Karpas-422 (cell line): ENCODE data around the gene C1D. TPM values are rescaled to one million over a fixed set of nuclear protein-coding genes. Genes with fewer than 3 reads are reported as not detected.
"Not testable (repeated sequence)": the region's sequence is repeated elsewhere in the genome, so short reads cannot be mapped to it uniquely, and the experiment has no call there.

Experiments
- DNase-seq: peaks from one replicate; pipeline ENCODE4 v3.0.0-alpha.2; 2015
- H2AFZ ChIP-seq: fragments of 200-600 bp; sonication (generic); 2 replicates; pipeline ENCODE4 v1.6.1; 2014; ENCODE audit warnings: antibody characterized with exemption, low read length, mixed read lengths
- H3K27ac ChIP-seq: fragments of 200-600 bp; sonication (generic); 2 replicates; pipeline ENCODE4 v1.5.1; 2014; ENCODE audit warnings: mild to moderate bottlenecking, low read length, moderate library complexity
- H3K27me3 ChIP-seq: fragments of 200-600 bp; sonication (generic); 2 replicates; pipeline ENCODE4 v1.6.1; 2014; ENCODE audit warnings: low read length, mixed read lengths
- H3K36me3 ChIP-seq: fragments of 200-600 bp; sonication (generic); 2 replicates; pipeline ENCODE4 v1.6.1; 2014; ENCODE audit warnings: low read length, mixed read lengths; ENCODE audit not compliant: insufficient read depth
- H3K4me1 ChIP-seq: fragments of 200-600 bp; sonication (generic); 2 replicates; pipeline ENCODE4 v1.6.1; 2014; ENCODE audit warnings: mild to moderate bottlenecking, low read length, mixed read lengths
- H3K4me2 ChIP-seq: fragments of 200-600 bp; sonication (generic); 2 replicates; pipeline ENCODE4 v1.6.1; 2014; ENCODE audit warnings: low read length, low read depth, mild to moderate bottlenecking; ENCODE audit not compliant: poor library complexity, severe bottlenecking
- H3K4me3 ChIP-seq: fragments of 200-600 bp; sonication (generic); 2 replicates; pipeline ENCODE4 v1.5.1; 2014; ENCODE audit warnings: mild to moderate bottlenecking, antibody characterized with exemption, low read length, mixed read lengths
- H3K79me2 ChIP-seq: fragments of 200-600 bp; sonication (generic); 2 replicates; pipeline ENCODE4 v1.6.1; 2014; ENCODE audit warnings: mild to moderate bottlenecking, low read length, mixed read lengths
- H3K9ac ChIP-seq: fragments of 200-600 bp; sonication (generic); 2 replicates; pipeline ENCODE4 v1.6.0; 2014; ENCODE audit warnings: low read length
- H3K9me2 ChIP-seq: fragments of 200-600 bp; sonication (generic), shearing (Covaris generic); replicated peaks from 2 replicates; pipeline ENCODE4 v1.6.0; 2014; ENCODE audit warnings: mild to moderate bottlenecking, low read length, moderate library complexity; ENCODE audit not compliant: insufficient read depth
- H3K9me3 ChIP-seq: fragments of 300-700, 200-600 bp; sonication (generic); 2 replicates; pipeline ENCODE4 v1.6.1; 2014; ENCODE audit warnings: low read length, mixed read lengths
- H4K20me1 ChIP-seq: fragments of 200-600 bp; sonication (generic); 2 replicates; pipeline ENCODE4 v1.6.1; 2014; ENCODE audit warnings: mild to moderate bottlenecking, antibody characterized with exemption, low read length, low read depth; ENCODE audit not compliant: insufficient read depth
- total RNA-seq: library from RNA; depleted of rRNA; stranded (reverse); fragments of >200 nt; shearing (Covaris generic); gene quantifications from 2 replicates; pipeline ENCODE4 v1.2.3, GENCODE V29; 2014; ENCODE audit warnings: low replicate concordance; rRNA removed

The C1D gene
- total RNA-seq, 1 experiment from 2014 or later, result 86.7 TPM

DNA sequence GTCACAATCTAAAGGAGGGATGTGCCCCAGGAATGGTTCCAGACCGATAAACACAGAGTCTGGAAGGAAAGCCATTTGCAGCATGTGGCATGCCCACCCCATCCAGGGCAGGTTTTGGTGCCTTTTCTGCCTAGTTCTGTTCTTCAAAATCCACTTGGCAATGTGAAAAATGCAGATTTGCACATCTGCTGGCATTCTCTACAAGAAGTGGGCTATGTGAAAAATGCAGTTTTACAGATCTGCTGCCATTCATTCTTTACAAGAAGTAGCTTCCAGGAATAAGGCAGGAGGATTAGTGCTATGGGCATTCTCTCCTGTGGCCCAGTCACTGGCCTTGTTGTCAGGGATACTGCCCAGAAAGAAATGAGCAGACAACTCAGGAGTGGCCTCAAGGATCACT, 68.1 kb downstream of the C1D start:
- no peak for DNase-seq
- H3K36me3 ChIP-seq, result no peaks in the 10 kb centered on the region
- no peak overlapping the region for H3K4me3 ChIP-seq
- H3K27me3 ChIP-seq, result no peaks in the 10 kb centered on the region
- H3K4me1 ChIP-seq, result no peaks in the 10 kb centered on the region
- no peaks in the 10 kb centered on the region for H3K79me2 ChIP-seq
- no peak overlapping the region for H2AFZ ChIP-seq
- no peak overlapping the region for H3K9ac ChIP-seq
- no peaks in the 10 kb centered on the region for H4K20me1 ChIP-seq
- H3K27ac ChIP-seq, result no peak overlapping the region
- H3K9me3 ChIP-seq, result no peaks in the 10 kb centered on the region
- H3K4me2 ChIP-seq, result no peak overlapping the region
- no peaks in the 10 kb centered on the region for H3K9me2 ChIP-seq

DNA sequence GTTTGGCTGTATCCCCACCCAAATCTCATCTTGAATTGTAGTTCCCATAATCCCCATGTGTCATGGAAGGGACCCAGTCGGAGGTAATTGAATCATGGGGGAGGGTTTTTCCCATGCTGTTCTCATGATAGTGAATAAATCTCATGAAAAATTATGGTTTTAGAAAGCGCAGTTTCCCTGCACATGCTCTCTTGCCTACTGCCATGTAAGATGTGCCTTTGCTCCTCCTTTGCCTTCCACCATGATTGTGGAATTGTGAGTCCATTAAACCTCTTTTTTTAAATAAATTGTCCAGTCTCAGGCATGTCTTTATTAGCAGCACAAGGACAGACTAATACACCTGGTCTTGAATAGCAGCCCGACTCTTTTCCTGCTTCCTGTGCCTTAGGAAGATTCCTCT, 68.7 kb downstream of the C1D start:
- H3K27ac ChIP-seq, H3K4me3 ChIP-seq, H3K4me2 ChIP-seq, H3K79me2 ChIP-seq, H2AFZ ChIP-seq, H3K9ac ChIP-seq, H4K20me1 ChIP-seq, H3K9me2 ChIP-seq, H3K9me3 ChIP-seq, H3K4me1 ChIP-seq, DNase-seq, H3K36me3 ChIP-seq, H3K27me3 ChIP-seq: not testable (repeated sequence)

DNA sequence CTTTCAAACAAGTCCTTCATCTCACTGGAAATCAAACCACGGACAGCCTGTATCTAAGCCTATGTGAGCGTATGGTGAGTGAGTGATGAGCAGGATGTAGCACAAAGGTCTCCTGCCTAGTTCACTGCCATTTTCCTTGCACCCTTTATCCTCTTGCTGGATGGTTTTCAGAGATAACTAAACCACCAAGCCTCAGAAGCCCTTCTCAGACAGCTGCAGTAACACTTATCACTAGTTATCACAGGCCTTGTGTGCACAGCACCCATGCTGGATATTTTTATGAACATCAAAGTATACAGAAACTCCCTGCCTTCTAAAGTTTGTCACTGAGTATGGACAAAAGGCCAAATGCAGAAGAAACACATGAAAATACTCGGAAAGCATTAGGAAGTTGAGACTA, 69.5 kb downstream of the C1D start:
- H3K4me3 ChIP-seq, result no peak overlapping the region
- H3K4me2 ChIP-seq, result no peak overlapping the region

DNA sequence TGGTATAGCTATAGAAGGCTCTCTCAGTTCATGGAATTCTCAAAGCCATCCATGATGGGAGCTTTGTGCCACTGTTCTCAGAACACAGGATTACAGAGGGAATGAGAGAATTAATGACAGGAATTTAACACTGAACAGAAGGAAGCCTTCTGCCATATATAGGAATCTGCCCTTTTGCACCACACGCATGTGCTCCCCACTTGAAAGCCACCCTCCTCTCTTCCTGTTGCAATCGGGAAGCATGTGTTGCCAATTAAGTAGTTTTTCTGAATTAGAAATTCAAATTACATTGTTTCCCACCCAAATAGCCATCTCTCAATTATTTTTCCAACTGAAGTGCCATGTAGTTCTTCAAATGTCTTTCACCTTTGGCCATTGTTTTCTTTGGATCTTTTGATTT, 71.3 kb downstream of the C1D start:
- Histone ChIP-seq H3K36me3 (no peaks in the 10 kb centered on the region), H3K27me3 (no peaks in the 10 kb centered on the region)
- no peak for DNase-seq

More for the DNA sequence above, 69.5 kb downstream of the C1D start:
- Histone ChIP-seq H3K79me2 (no peaks in the 10 kb centered on the region), H3K4me1 (no peaks in the 10 kb centered on the region), H3K9ac (no peak overlapping the region), H3K27ac (no peak overlapping the region), H3K9me3 (no peaks in the 10 kb centered on the region), H3K27me3 (no peaks in the 10 kb centered on the region), H4K20me1 (no peaks in the 10 kb centered on the region), H3K9me2 (no peaks in the 10 kb centered on the region), H2AFZ (no peak overlapping the region), H3K36me3 (no peaks in the 10 kb centered on the region)
- no peak for DNase-seq

More for the DNA sequence above, 71.3 kb downstream of the C1D start:
- H3K4me1 ChIP-seq, result 0 out of 2 replicates have a peak, but pooled peaks cover 2% of the 10 kb centered on the region
- H3K4me2 ChIP-seq, result no peak overlapping the region
- H3K4me3 ChIP-seq, result no peak overlapping the region
- H3K9me2 ChIP-seq, result no peaks in the 10 kb centered on the region
- H3K27ac ChIP-seq, result no peak overlapping the region
- no peak overlapping the region for H3K9ac ChIP-seq
- no peaks in the 10 kb centered on the region for H3K9me3 ChIP-seq
- H2AFZ ChIP-seq, result no peak overlapping the region
- H3K79me2 ChIP-seq, result no peaks in the 10 kb centered on the region
- no peaks in the 10 kb centered on the region for H4K20me1 ChIP-seq

Other genes starting within 250 kb of the C1D start
- gene PNO1, start 94.9 kb upstream of the C1D start, total RNA-seq, result 28.3 and 52.2 TPM in 2 replicates
- 24.1 and 55.9 TPM in 2 replicates for gene PPP3R1, start 189.5 kb upstream of the C1D start, total RNA-seq